HG03108 (cell line): ENCODE results near the gene KIR2DL3.
"Not testable (repeated sequence)": the region's sequence is repeated elsewhere in the genome, so short reads cannot be mapped to it uniquely, and the experiment has no call there.

Source experiments
- ATAC-seq: cut with Tn5 transposase; IDR thresholded peaks from one replicate; pipeline ENCODE4 v1.9.1; 2021; ENCODE audit warnings: moderate library complexity; ENCODE audit not compliant: unreplicated experiment

The KIR2DL3 gene

DNA sequence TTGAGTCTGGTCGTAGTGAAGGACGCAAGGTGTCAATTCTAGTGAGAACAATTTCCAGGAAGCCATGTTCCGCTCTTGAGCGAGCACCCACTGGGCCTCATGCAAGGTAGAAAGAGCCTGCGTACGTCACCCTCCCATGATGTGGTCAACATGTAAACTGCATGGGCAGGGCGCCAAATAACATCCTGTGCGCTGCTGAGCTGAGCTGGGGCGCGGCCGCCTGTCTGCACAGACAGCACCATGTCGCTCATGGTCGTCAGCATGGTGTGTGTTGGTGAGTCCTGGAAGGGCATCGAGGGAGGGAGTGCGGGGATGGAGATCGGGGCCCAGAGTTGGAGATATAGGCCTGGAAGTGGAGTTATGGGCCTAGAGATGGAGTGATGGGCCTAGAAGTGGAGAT, at the start of gene KIR2DL3:
TSS of gene KIR2DL3 (plus strand) at position 208 of the 400 bp plus-strand sequence. CDS start at position 241, 33 bp downstream.
- not testable (repeated sequence) for ATAC-seq

DNA sequence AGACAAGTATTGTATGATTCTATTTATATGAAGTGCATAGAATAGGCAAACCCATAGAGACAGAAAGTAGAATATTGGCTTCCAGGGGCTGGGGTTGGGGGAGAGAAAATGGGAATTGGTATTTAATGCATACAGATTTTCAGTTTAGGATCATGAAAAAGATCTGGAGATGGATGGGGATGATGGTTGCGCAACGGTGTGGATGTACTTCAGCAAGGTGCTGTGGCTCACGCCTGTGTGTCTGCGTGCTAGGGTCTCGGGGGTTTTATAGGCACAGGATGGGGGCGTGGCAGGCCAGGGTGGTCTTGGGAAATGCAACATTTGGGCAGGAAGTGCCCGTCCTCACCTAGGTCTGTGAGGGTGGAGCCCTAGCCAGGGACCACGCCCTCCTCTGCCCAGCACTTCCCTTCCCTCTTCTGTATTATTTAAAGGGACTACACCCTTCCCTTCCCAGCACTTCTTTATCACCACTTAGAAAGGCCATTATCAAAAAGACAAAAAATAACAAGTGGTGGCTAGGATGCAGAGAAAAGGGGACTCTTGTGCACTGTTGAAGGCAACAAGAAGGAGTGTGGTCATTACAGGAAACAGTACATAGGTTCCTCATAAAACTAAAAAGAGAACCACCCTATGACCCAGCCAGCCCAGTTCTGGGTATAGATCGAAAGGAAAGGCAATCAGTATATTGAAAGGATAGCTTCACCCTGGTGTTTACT, 46.6 kb upstream of the KIR2DL3 start:
- no peak for ATAC-seq

DNA sequence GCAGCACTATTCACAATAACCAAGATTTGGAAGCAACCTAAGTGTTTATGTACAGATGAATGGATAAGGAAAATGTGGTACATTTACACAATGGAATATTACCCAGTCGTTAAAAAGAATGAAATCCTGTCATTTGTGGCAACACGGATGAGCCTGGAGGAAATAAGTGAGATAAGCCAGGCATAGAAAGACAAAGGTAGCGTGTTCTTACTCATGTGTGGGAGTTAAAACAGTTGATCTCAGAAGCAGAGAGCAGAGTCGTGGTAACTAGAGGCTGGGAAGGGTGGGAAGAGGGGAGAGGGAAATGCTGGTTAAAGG, 46.1 kb upstream of the KIR2DL3 start:
- ATAC-seq = no peak

DNA sequence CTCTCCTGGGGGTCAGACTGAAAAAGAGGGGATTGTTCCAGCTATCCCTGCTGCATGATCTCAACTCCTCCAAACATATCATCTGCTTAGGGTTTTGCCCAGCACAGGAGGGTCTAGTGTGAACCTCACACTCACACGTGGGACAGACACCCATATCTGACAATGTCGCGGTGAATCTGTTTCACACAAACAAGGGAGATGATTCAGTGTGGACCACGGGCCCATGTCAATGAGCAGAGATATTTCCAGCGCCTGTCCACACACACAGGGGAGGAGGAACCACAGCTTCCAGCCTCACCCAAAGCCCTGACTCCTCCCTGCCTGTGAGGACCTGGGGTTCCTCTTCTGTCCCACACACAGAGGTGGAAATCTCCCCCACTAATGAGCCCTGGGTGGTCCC, 43.7 kb upstream of the KIR2DL3 start:
- no peak for ATAC-seq

DNA sequence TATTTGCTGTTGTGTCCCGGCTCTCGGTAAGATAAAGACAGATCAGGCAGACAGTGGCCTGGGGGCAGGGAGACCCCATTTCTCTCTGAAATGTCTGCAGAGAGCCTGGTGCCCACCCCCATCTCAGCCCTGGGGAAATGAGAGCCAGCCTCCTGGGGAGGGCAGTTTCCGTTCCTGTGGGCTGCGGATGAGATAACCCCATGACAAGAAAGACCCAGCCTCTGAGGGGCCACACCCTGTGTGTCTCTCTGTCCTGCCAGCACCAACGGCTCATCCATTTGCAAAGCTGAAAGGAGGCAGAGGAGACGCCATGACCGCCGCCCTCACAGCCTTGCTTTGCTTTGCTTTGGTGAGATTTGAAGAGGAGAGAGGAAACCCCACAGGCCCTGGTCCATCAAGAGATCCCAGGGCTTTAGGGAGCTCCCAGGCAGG, 42.2 kb upstream of the KIR2DL3 start:
- ATAC-seq = no peak

DNA sequence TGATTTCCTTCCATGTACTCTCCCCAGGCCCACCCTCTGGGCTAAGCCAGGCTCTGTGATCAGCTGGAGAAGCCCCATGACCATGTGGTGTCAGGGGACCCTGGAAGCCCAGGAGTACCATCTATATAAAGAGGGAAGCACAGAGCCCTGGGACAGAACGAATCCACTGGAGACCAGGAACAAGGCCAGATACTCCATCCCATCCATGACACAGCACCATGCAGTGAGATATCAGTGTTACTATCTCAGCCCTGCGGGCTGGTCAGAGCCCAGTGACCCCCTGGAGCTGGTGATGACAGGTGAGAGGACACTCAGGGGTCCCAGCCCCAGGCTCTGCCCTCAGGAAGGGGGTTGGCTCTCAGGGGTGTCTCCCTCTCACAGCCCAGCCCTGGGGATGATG, 41.5 kb upstream of the KIR2DL3 start:
- ATAC-seq = no peak

DNA sequence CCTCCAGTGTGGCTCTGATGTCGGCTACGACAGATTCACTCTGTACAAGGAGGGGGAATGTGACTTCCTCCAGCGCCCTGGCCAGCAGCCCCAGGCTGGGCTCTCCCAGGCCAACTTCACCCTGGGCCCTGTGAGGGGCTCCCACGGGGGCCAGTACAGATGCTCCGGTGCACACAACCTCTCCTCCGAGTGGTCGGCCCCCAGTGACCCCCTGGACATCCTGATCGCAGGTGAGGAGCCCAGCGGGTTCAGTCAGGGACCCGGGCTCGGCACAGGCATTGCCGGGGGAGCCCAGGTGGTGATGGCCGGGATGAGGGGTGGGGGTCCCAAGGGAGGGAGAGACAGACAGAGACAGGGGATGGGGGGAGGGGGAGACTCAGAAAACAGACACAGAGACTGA, 40.6 kb upstream of the KIR2DL3 start:
- ATAC-seq = not testable (repeated sequence)

DNA sequence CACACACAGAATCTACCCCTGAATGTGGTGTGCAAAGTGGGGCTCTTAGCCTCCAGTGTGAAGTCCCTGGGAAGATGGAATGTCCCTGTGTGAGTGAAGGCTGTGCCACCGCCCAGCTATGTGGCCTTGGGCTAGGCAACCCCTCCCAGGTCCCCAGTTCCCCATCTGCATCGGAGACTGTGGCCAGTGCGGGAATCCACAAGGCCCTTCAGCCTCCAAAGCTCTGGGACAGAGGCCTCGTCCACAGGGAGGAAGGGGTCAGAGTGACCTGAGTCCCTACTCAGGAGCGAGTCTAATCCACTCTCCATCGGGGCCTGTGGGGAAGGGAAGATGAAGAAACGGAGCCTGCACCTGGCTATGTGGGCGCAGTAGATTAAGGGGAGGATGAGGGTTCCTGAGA, 33.4 kb upstream of the KIR2DL3 start:
- ATAC-seq = no peak

DNA sequence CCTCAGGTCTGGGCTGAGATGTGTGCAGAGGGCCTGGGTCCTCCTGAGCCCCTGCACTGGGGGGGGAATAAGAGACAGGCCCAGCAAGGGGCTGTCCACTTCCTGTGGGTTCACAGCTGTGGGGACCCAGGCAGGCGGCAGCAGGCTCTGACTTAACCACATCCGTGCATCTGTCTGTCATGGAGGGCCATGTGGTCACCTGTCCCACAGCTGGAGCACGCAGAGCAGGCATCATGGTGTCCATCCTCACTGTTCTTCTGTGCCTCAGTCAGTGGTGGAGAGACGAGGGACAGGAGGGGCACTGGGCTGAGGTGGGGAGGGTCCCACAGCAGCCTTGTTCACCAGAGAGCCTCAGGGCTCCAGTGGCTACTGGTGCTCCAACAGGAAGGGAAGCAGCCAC, 30.4 kb upstream of the KIR2DL3 start:
- no peak for ATAC-seq

DNA sequence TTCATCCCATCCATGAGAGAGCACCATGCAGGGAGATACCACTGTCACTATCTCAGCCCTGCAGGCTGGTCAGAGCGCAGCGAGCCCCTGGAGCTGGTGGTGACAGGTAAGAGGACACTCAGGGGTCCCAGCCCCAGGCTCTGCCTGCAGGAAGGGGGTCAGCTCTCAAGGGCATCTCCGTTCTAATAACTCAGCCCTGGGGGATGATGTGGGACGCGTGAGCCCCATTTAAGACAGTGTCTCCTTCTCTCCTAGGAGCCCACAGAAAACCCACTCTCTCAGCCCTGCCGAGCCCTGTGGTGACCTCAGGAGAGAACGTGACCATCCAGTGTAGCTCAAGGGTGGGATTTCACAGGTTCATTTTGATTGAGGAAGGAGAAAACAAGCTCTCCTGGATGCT, 29.5 kb upstream of the KIR2DL3 start:
- no peak for ATAC-seq

DNA sequence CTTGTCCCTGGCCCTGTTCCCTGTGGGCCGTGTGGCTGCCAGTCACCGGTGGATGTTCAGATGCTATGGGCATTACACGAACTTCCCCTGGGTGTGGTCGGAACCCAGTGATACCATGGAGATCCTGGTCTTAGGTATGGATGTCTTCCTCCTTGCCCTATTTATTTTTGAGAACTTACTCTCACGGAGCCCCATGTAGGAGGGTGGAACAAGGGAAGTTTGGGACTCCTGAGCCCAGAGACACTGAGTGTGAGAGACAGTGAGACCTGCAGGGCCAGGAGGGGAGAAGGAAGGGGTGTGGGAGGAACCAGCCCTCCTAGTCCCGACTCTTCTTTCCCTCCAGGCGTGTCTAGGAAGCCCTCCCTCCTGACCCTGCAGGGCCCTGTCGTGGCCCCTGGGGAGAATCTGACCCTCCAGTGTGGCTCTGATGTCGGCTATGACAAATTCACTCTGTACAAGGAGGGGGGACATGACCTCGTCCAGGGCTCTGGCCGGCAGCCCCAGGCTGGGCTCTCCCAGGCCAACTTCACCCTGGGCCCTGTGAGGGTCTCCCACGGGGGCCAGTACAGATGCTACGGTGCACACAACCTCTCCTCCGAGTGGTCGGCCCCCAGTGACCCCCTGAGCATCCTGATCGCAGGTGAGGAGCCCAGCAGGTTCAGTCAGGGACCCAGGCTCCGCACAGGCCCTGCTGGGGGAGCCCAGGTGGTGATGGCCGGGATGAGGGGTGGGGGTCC, 28.9 kb upstream of the KIR2DL3 start:
- ATAC-seq = no peak

DNA sequence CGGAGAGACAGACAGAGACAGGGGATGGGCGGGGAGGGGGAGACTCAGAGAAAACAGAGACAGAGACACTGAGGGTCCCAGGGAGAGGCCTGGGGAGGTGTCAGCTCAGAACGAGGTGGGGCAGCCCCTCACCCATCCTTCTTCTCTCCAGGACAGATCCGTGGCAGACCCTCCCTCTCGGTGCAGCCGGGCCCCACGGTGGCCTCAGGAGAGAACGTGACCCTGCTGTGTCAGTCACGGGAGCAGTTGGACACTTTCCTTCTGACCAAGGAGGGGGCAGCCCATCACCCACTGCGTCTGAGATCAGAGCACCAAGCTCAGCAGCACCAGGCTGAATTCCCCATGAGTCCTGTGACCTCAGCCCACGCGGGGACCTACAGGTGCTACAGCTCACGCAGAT, 28.4 kb upstream of the KIR2DL3 start:
- not testable (repeated sequence) for ATAC-seq

DNA sequence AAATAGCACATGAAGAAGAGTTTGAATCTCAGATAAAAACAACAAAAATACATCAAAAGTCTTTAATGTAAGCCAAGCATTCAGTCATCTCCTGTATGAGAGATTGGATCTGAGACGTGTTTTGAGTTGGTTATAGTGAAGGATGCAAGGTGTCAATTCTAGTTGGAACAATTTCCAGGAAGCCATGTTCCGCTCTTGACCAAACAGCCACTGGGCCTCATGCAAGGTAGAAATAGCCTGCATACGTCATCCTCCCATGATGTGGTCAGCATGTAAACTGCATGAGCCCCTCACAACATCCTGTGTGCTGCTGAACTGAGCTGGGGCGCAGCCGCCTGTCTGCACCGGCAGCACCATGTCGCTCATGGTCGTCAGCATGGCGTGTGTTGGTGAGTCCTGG, 14.2 kb upstream of the KIR2DL3 start, which contains the start of gene KIR3DL3:
TSS of gene KIR3DL3 (plus strand) at position 301 of the 400 bp plus-strand sequence. CDS start at position 356, 55 bp downstream.
- ATAC-seq = no peak

DNA sequence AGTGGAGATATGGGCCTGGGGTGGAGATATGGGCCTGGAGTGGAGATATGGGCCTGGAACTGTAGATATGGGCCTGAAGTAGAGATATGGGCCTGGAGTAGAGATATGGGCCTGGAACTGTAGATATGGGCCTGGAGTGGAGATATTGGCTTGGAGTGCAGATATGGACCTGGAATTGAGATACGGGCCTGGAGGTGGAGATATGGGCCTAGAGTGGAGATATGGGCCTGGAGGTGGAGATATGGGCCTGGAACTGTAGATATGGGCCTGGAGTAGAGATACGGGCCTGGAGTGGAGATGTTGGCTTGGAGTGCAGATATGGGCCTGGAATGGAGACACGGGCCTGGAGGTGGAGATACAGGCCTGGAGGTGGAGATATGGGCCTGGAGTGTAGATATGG, 13.7 kb upstream of the KIR2DL3 start:
- no peak for ATAC-seq

DNA sequence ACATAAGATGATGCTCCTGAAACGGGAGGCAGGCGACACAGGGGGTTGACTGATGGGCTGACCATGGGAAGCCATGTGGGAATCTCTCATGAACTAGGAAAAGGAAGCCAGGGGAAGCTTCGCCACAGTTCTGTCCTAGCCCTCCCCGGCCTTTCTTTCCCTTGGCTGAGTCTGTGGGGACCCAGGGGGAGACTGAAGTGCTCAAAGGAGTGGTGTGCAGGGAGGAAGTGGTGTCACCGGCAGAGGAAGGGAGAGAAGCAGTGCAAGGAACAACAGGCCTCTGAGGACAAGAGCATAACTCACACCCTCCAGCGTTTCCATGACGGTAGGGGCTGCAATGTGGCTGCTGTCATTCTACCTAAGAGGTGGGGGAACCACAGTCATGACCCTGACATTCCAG, 13.0 kb upstream of the KIR2DL3 start:
- no peak for ATAC-seq

DNA sequence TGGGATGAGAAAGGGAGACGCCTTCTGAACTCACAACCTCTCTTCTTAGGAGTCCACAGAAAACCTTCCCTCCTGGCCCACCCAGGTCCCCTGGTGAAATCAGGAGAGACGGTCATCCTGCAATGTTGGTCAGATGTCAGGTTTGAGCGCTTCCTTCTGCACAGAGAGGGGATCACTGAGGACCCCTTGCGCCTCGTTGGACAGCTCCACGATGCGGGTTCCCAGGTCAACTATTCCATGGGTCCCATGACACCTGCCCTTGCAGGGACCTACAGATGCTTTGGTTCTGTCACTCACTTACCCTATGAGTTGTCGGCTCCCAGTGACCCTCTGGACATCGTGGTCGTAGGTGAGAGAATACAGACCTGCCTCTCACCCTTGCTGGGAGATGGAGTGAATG, 10.8 kb upstream of the KIR2DL3 start:
- no peak for ATAC-seq

DNA sequence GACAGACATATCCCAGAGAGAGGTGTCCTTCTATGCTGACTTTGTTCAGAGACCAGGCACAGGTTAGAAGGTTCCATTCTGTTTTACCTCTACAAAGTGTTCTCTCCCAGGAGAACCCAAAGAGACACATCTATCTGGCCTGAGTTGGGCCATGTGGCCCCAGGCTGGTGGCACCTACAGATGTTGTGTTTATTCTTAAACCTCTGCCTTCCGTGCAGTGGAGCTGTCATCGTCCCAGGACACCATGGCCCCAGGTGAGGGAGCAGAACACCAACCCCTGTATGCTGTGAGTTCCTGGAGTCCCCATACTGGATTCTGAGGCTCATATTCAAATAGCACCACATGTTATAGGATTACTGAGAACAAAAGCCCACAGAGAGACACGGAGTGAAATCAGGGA, 10.1 kb upstream of the KIR2DL3 start:
- no peak for ATAC-seq

DNA sequence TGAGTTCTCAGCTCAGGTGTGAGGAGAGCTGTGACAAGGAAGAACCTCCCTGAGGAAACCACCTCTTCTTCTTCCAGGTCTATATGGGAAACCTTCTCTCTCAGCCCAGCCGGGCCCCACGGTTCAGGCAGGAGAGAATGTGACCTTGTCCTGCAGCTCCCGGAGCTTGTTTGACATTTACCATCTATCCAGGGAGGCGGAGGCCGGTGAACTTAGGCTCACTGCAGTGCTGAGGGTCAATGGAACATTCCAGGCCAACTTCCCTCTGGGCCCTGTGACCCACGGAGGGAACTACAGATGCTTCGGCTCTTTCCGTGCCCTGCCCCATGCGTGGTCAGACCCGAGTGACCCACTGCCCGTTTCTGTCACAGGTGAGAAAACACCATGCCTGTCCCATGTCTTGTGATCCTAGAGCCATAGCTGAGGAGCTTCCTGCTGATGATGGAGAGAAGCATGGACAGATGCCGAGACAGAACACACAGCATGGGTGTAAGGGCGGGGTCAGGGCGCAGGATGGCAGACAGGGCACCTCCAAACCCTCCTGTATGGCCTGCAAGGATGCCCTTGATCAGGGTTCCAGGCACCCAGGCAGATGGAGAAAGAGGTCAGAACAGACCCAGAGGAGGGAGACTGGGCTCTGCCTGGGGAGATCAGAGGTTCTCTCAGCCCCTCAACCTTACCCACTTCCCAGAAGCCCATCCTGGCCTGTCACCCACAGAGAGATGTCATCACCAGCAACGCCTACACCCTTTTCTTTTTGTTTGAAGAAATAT, 8.7 kb upstream of the KIR2DL3 start:
- ATAC-seq = no peak

DNA sequence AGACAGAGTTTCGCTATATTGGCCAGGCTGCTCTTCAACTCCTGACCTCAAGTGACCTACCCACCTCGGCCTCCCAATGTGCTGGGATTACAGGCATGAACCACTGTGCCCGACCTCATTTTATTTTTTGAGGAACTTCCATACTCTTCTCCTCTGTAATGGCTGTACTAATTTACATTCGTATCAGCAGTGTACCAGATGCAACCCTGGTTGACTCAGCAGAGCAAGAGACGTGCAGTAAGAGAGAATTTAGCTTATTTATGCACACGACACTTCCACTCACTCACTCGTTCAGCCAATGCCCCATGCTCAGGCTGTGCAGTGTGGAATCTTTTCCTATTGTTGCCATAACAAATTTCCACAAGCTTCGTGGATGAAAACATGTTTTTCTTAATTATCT, 7.1 kb upstream of the KIR2DL3 start:
- ATAC-seq = no peak

DNA sequence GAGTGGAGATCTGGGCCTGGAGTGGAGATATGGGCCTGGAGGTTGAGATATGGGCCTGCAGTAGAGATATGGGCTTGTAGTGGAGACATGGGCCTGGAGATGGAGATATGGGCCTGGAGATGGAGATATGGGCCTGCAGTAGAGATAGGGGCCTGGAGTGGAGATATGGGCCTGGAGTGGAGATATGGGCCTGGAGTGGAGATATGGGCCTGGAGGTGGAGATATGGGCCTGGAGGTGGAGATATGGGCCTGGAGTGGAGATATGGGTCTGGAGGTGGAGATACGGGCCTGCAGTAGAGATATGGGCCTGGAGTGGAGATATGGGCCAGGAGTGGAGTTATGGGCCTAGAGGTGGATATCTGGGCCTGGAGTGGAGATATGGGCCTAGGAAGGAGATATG, 402 bp downstream of the KIR2DL3 start:
- ATAC-seq = no peak

DNA sequence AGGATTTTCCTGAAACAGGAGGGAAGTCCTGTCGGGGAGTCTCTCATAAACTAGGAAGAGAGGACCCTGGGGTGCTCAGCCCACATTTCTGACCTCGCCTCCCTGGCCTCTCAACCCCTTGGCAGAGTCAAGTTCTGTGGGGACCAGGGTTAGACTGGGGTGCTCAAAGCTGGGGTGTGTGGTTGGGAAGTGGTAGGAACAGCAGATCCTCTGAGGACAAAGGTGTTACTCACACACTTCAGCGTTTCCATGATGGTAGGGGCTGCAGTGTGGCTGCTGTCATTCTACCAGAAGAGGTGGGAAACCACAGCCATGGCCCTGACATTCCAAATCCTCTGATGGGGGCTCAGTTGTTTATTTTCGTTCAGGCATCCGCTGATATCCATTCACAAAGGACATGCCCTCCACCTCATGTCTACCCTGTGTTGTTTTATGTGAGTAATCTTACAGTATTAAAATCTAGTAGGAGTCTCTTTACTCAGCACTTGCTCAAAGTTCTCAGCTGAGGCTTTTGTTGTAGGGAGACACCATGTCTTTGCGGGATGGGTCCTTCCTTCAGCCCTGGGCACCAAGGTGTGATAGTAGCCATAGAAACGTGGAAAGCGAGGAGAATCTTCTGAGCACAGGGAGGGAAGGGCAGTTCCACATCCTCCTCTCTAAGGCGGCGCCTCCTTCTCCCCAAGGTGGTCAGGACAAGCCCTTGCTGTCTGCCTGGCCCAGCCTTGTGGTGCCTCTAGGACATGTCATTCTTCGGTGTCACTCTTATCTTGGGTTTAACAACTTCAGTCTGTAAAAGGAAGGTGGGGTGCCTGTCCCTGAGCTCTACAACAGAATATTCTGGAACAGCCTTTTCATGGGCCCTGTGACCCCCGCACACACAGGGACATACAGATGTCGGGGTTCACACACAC, 1.5 kb downstream of the KIR2DL3 start:
- ATAC-seq = no peak
